ENCODE data around the gene CEACAM21.

DNA sequence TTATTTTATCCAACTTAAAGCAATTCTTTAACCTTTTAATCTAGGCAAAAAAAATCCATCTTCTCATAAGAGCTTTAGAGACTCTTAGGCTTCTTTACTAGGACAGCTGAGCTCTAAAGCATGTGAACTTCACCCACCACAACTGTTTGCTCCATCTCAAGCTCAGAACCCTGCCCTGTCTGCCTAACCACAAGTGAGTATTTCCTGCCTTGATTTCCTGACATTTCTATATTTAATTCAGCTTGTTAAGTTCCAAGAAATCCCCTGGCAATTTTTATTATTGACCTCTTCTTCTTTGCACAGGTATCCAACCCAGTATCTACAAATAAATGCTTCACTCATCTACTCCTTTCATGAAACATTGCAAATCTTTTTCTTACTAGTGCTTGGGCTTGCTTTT, 21.1 kb upstream of the CEACAM21 start:
- TF ChIP-seq CTCF (IDR thresholded peaks at IDR 0.05) (no peak), FOXM1 (IDR thresholded peaks at IDR 0.05; ENCODE audit: low read depth) (no peak), TAF1 (IDR thresholded peaks at IDR 0.05; ENCODE audit: borderline replicate concordance, low read depth, low read length) (no peak), PBX3 (IDR thresholded peaks at IDR 0.05) (no peak), ZBTB33 (IDR thresholded peaks at IDR 0.05; ENCODE audit: borderline replicate concordance, low read depth) (no peak), MAX (IDR thresholded peaks at IDR 0.05; ENCODE audit: low read depth) (no peak), POLR2AphosphoS5 (IDR thresholded peaks at IDR 0.05; ENCODE audit: low read depth, low read length) (no peak)
